Fibroblast of mammary gland (primary cell): ENCODE results near the gene CFAP43.

Experiments
- DNase-seq: peaks from one replicate; pipeline ENCODE4 v3.0.0-alpha.2; 2010; ENCODE audit warnings: low read depth
- H3K4me3 ChIP-seq: 2 replicates; pipeline ENCODE4 v1.5.1; 2011; ENCODE audit warnings: low read depth, mild to moderate bottlenecking, low read length, moderate library complexity; ENCODE audit not compliant: control insufficient read depth
- CTCF ChIP-seq: conservative IDR thresholded peaks from 2 replicates; pipeline ENCODE4 v1.5.1; 2011; ENCODE audit warnings: low read depth, low read length, inconsistent platforms; ENCODE audit not compliant: control insufficient read depth, insufficient read depth

CFAP43 gene

GRCh38 chr10:104122225-104123107 is 109.7 kb downstream of the CFAP43 start:
- DNase-seq = no peak
- TF ChIP-seq CTCF = no peak
- peak overlapping the region; percentile 77 for H3K4me3 ChIP-seq

DNA sequence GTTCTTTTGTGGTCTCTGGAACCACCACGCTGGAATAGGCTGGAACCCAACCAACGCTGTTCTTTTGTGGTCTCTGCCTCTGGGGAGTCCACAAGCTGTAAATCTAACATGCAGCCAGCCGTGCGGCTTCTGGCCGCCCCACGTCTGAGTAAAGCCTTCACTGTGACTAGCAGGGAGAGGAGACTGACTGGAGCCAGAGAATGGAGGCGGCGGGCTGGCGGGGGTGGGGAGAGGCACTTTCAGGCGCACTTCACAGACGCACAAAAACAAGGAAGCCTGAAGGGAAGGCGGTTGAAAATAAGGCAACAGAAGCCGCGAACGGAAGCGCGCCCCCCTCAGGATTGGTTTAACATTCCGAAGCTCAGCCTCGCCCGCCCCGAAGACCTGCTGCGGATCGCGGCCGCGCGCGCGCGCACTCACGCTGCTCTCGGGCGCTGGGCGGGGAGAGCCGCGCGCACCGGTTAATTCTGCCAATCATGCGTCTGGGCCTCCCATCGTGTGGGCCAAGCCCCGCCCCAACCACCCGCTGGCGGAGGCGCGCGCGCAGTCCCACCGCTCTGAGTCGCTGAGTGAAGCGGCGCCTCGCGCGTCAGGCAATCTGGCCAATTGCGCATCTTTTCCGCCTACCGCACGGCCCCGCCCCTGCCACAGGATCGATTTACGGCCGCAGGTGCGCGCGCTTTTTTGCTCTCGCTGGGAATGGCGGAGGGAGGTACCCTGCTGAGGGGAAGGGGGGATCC is 110.5 kb downstream of the CFAP43 start, which contains the start of gene SFR1:
Gene SFR1, plus strand, starts transcription at position 687 of the 740 bp plus-strand sequence. Its CDS starts 13 bp downstream, at position 700.
- H3K4me3 ChIP-seq = peak within 1 kb of the TSS; percentile 77
- peak; percentile 30 for TF ChIP-seq CTCF
- DNase-seq = peak; percentile 96

GRCh38 chr10:104120903-104121484 is 111.2 kb downstream of the CFAP43 start:
- DNase-seq = peak; percentile 96
- peak overlapping the region; percentile 64 for H3K4me3 ChIP-seq
- no peak for TF ChIP-seq CTCF

DNA sequence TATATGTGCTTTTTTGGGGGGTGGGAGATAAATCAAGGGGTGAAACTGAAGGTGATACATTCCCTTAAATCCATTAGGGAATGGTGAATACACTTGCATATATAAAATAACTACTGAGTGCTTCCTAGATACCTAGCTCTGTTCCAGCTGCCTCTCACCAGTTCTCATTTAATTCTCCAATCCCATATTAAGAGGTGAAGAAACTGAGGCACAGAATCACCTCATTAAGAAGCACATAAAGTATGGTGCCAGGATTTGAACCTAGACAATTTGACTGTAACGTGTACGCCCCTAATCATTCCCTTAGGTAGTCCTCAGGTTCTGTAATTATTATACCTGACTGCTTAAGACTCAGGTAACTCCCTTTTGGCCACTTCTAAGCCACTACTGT is 111.7 kb downstream of the CFAP43 start:
- DNase-seq = no peak
- H3K4me3 ChIP-seq = no peak overlapping the region
- TF ChIP-seq CTCF = no peak

DNA sequence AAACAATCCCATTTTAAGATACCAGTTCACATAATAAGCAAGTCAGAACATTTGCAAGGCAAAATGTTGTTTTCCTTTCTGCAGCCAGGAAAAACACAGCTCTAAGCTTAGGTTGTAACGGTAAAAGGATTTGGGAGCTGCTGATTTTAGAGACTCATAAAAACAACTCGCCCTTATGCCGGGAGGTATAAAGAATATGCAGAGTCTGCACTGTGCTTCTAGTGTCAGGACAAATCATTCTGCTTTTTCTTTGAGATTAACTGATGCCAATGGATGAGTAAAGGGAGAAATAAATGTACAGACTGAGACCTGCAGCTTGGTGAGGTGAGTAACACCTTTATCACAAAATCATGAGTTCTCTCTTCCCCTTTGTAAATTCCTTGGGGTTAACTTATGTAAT is 112.2 kb downstream of the CFAP43 start:
- no peak overlapping the region for H3K4me3 ChIP-seq
- TF ChIP-seq CTCF = no peak
- no peak for DNase-seq

GRCh38 chr10:104117839-104118323 is 114.3 kb downstream of the CFAP43 start:
- TF ChIP-seq CTCF = no peak
- H3K4me3 ChIP-seq = no peak overlapping the region
- DNase-seq = peak; percentile 74
